ENCODE data around the gene DHFR.
"Not testable (repeated sequence)": the region's sequence is repeated elsewhere in the genome, so short reads cannot be mapped to it uniquely, and the experiment has no call there.

The DHFR gene

GRCh38 chr5:80672140-80672736, 17.5 kb upstream of the DHFR start:
- DNase-seq (ENCODE audit: low read depth in 1 of 2, low spot score in 1 of 2): peak; percentile 60 to 89
- no peak for TF ChIP-seq JUND (IDR thresholded peaks at IDR 0.05; ENCODE audit: low read depth)
- in situ Hi-C loops (cut with HindIII; ENCODE audit: low pct_unique_long_range_greater_than_20kb, low sequenced_read_pairs): no loop called here

DNA sequence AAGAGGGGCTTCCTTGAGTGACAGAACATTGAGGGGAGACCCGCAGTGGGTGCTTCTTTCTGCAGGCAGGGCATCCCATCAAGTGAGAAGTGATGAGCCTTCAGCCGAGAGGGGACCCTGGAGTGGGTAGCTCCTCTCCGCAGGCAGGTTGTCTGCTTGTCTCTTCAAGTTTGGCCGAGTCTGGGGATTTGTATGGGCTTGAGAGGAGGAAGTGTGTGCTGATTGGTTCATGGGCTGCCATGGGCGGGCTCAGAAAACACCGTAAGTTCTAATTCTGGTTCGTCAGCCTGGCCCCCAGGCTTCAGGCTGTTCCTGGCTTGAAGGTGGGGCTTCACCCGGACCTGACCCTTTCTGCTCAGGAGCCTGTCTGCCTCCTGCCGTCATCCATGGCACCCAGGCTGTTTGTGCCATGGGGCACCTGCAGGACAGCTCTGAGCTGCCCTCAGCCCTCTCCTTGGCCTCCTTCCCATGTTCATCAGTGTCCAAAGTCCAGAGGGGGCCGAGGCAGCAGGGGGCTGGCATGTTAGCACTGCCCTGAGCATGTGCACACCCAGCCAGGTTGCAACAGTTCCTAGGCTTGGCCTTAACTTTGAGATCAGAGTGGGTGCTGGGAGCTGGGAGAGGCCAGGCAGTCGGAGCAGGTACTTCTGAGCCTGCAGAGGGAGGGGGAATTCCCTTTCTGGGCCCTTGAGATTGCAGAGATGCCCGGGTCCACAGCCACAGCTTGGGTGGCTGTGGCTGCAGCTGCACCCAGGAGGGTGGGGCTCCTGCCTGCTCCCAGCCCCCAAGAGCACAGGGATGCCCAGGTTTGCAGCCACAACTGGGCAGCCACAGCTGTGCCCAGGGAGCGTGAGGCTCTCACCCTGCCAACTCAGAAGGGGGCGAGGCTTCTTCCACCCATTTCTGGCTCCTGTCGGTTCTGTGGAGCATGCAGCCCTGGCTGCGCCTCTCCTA, 13.5 kb upstream of the DHFR start:
- in situ Hi-C loops (cut with HindIII; ENCODE audit: low pct_unique_long_range_greater_than_20kb, low sequenced_read_pairs): no loop called here
- no peak for TF ChIP-seq JUND (IDR thresholded peaks at IDR 0.05; ENCODE audit: low read depth)
- no peak for DNase-seq (ENCODE audit: low read depth in 1 of 2, low spot score in 1 of 2)

DNA sequence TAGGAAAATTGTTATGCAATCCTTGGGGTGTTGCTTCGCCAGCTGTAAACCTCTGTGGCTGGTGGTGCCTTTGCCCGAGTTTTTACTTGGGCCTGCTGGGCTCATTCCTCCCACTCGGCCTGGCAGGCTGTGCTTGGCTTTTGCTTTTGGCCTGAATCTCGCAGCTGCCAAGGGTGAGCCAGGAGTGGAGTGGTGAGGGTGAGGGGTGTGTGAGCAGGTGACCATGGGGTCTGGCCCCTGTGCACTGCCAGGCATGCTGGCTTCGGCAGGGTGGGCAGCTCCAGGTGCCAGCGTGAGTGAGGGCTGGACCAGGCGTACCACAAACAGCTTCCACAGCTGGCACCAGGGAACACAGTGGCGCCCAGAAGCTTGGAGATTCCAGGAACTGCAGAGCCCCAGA, 12.6 kb upstream of the DHFR start:
- TF ChIP-seq JUND (IDR thresholded peaks at IDR 0.05; ENCODE audit: low read depth): no peak
- in situ Hi-C loops (cut with HindIII; ENCODE audit: low pct_unique_long_range_greater_than_20kb, low sequenced_read_pairs): no loop called here
- no peak for DNase-seq (ENCODE audit: low read depth in 1 of 2, low spot score in 1 of 2)

DNA sequence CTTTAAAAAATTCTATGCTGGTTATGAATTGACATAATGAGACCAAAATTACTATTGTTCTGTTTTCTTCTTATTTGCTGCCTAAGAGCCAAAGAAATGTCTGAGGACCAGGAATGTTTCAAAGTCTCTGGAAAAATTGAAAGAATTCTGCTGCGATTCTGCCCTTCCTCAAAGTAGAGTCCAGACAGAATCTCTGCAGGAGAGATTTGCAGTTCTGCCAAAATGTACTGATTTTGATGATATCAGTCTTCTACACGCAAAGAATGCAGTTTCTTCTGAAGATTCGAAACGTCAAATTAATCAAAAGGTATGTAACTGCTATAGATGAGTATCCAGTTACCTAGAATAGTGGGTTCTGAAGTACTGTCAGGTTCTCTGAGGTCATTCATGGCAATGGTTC, 10.3 kb upstream of the DHFR start:
- TF ChIP-seq JUND (IDR thresholded peaks at IDR 0.05; ENCODE audit: low read depth): no peak
- DNase-seq (ENCODE audit: low read depth in 1 of 2, low spot score in 1 of 2): no peak
- in situ Hi-C loops (cut with HindIII; ENCODE audit: low pct_unique_long_range_greater_than_20kb, low sequenced_read_pairs): no loop called here

DNA sequence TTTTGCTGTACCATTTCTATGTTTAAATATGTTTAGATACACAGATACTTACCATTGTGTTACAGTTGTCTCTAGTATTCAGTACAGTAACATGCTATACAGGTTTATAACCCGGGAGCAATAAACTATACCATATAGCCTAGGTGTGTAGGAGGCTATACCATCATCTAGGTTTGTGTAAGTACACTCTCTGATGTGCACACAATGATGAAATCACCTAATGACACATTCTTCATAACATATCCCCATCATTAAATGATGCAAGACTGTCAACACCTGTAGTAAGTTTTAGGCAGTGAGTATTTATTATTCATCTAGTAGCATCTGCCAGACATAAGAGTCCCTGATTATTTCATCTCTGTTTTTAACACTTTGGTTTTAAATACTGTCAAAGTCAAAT, 7.3 kb upstream of the DHFR start:
- in situ Hi-C loops (cut with HindIII; ENCODE audit: low pct_unique_long_range_greater_than_20kb, low sequenced_read_pairs): no loop called here

GRCh38 chr5:80660661-80661060, 5.9 kb upstream of the DHFR start:
- in situ Hi-C loops (cut with HindIII; ENCODE audit: low pct_unique_long_range_greater_than_20kb, low sequenced_read_pairs); DNase-seq (ENCODE audit: low read depth in 1 of 2, low spot score in 1 of 2): not testable (repeated sequence)

More for the DNA sequence above, 7.3 kb upstream of the DHFR start:
- no peak for TF ChIP-seq JUND (IDR thresholded peaks at IDR 0.05; ENCODE audit: low read depth)
- DNase-seq (ENCODE audit: low read depth in 1 of 2, low spot score in 1 of 2): no peak

DNA sequence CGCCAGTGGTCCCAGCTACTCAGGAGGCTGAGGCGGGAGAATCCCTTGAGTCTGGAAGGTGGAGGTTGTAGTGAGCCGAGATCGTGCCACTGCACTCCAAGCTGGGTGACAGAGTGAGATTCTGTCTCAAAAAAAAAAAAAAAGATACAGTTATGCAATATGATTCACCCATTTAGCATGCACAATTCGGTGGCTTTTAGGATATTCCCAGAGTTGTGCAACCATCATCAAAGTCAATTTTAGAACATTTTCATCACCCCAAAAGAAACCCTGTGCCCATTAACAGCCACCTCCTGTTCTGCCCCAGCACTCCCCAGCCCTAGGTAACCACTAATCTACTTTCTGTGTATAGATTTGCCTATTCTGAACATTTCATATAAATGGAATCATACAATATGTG, 4.3 kb upstream of the DHFR start:
- DNase-seq (ENCODE audit: low read depth in 1 of 2, low spot score in 1 of 2): no peak
- no peak for TF ChIP-seq JUND (IDR thresholded peaks at IDR 0.05; ENCODE audit: low read depth)
- in situ Hi-C loops (cut with HindIII; ENCODE audit: low pct_unique_long_range_greater_than_20kb, low sequenced_read_pairs): no loop called here

DNA sequence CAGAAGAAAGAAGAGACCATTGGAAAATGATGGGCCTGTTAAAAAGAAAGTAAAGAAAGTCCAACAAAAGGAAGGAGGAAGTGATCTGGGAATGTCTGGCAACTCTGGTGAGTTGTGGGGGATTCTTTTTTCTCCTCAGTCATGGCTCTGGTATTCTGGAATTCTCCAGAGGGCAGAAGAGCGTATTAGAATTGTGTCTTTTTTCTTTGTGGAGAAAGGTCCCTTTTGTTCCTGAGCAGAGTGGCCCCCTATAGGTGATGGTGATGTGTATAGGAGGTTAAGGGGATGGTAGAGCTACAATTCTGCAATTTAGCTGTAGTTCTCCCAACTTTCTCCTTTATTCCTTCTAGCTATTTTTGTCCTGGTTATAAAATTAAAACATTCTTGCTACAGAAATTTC, 1.6 kb upstream of the DHFR start:
- DNase-seq (ENCODE audit: low read depth in 1 of 2, low spot score in 1 of 2): no peak
- in situ Hi-C loops (cut with HindIII; ENCODE audit: low pct_unique_long_range_greater_than_20kb, low sequenced_read_pairs): no loop called here
- no peak for TF ChIP-seq JUND (IDR thresholded peaks at IDR 0.05; ENCODE audit: low read depth)

GRCh38 chr5:80655231-80655774, 520 bp upstream of the DHFR start:
- in situ Hi-C loops (cut with HindIII; ENCODE audit: low pct_unique_long_range_greater_than_20kb, low sequenced_read_pairs): no loop called here
- TF ChIP-seq JUND (IDR thresholded peaks at IDR 0.05; ENCODE audit: low read depth): no peak
- peak in 1 of 2 experiments; percentile 23 for DNase-seq (ENCODE audit: low read depth in 1 of 2, low spot score in 1 of 2)

GRCh38 chr5:80654054-80654390, 761 bp downstream of the DHFR start:
- no peak for DNase-seq (ENCODE audit: low read depth in 1 of 2, low spot score in 1 of 2)
- in situ Hi-C loops (cut with HindIII; ENCODE audit: low pct_unique_long_range_greater_than_20kb, low sequenced_read_pairs): no loop called here
- no peak for TF ChIP-seq JUND (IDR thresholded peaks at IDR 0.05; ENCODE audit: low read depth)

GRCh38 chr5:80653502-80653901, 1.3 kb downstream of the DHFR start:
- in situ Hi-C loops (cut with HindIII; ENCODE audit: low pct_unique_long_range_greater_than_20kb, low sequenced_read_pairs): no loop called here

DNA sequence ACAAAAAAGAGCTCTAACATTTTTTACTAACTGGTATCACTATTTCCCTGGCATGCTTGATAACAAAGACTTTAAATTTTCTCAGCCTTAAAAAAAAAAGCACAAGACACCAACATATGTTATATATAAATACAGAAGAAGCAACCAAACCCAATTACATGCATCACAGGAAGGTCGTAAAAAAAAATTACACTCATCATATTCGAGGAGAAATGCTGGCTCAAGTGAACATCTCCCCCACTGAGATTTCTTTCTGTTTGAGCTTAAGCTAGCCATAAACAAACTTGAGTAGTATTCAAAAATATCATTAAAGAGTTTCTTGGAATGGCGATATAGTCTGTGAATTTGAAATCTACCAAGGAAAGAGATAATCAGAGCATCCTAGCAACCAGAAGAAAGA, 7.9 kb downstream of the DHFR start:
- DNase-seq (ENCODE audit: low read depth in 1 of 2, low spot score in 1 of 2): no peak
- in situ Hi-C loops (cut with HindIII; ENCODE audit: low pct_unique_long_range_greater_than_20kb, low sequenced_read_pairs): no loop called here
- TF ChIP-seq JUND (IDR thresholded peaks at IDR 0.05; ENCODE audit: low read depth): no peak

More at GRCh38 chr5:80653502-80653901, 1.3 kb downstream of the DHFR start:
- no peak for DNase-seq (ENCODE audit: low read depth in 1 of 2, low spot score in 1 of 2)
- TF ChIP-seq JUND (IDR thresholded peaks at IDR 0.05; ENCODE audit: low read depth): no peak

DNA sequence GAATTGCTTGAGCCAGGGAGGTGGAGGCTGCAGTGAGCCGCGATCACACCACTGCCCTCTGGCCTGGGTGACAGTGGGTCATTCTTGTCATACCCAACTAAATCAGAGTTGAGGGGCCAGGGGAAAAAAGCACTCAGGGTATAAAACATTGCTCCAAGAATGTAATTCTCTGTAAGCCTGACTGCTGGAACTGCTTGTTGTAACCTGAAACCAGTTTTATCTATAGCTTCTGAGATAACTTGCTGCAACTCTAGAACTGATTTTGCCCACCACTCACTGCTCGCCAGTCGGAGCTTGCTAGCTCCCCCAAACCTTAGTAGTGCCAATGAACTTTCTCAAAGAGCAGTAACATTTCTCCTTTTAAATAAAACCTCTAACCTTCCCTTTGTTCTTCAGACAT, 9.9 kb downstream of the DHFR start:
- in situ Hi-C loops (cut with HindIII; ENCODE audit: low pct_unique_long_range_greater_than_20kb, low sequenced_read_pairs): no loop called here
- DNase-seq (ENCODE audit: low read depth in 1 of 2, low spot score in 1 of 2): no peak
- TF ChIP-seq JUND (IDR thresholded peaks at IDR 0.05; ENCODE audit: low read depth): no peak

All from T47D (cell line).